ENCODE results near the gene TRAPPC3L.

DNA sequence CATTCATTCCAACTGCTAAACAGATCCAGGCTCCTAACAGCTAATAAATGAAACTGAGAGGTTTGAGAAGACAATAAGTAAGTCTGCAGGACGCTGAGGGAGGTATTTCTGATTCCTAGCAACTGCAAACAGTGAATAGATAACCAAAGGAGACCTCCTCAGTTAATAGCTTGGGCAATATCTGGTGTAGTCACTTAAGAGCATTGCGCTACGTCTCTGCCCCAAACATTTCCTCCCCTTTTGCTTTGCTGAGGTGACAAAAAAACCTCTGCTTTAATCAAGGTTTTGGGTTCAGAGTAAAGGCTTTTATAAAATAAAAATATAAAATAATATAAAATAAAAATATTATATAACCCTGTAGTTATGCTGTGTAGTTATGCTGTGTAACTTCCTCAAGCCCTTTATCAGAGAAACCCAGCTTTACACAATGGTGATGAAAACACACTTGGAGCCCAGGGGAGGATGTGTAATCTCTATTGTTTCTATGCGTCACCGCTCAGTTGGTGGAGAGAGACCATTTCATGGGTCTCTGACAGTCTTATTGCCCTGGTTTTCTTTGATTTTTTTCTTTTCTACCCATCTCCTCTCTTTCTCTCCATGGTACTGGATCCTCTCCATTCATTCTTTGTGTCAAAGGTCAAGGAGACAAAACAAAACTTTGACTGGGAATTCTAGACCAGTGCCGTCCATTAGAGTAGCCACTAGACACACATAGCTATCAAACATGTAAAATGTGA is 53.0 kb downstream of the TRAPPC3L start:
- TF ChIP-seq ESRRG (CRISPR knock-in tag; IDR thresholded peaks at IDR 0.05), result no peak
- TF ChIP-seq ZC3H10 (CRISPR knock-in tag; IDR thresholded peaks at IDR 0.05), result no peak
- TF ChIP-seq ZNF70 (CRISPR knock-in tag; IDR thresholded peaks at IDR 0.05), result no peak
- TF ChIP-seq, protein P1, sequence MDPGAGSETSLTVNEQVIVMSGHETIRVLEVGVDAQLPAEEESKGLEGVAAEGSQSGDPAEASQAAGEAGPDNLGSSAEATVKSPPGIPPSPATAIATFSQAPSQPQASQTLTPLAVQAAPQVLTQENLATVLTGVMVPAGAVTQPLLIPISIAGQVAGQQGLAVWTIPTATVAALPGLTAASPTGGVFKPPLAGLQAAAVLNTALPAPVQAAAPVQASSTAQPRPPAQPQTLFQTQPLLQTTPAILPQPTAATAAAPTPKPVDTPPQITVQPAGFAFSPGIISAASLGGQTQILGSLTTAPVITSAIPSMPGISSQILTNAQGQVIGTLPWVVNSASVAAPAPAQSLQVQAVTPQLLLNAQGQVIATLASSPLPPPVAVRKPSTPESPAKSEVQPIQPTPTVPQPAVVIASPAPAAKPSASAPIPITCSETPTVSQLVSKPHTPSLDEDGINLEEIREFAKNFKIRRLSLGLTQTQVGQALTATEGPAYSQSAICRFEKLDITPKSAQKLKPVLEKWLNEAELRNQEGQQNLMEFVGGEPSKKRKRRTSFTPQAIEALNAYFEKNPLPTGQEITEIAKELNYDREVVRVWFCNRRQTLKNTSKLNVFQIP (CRISPR knock-in tag; IDR thresholded peaks at IDR 0.05; ENCODE audit: borderline replicate concordance, low read depth), result no peak
- TF ChIP-seq GLIS3 (CRISPR knock-in tag; IDR thresholded peaks at IDR 0.05), result no peak
- TF ChIP-seq OSR1 (CRISPR knock-in tag; IDR thresholded peaks at IDR 0.05), result no peak
- no peak for TF ChIP-seq RARB (CRISPR knock-in tag; IDR thresholded peaks at IDR 0.05)
- no peak for TF ChIP-seq ARNTL (CRISPR knock-in tag; IDR thresholded peaks at IDR 0.05; ENCODE audit: borderline replicate concordance, low read depth)
- TF ChIP-seq PPARA (CRISPR knock-in tag; IDR thresholded peaks at IDR 0.05; ENCODE audit: borderline replicate concordance), result no peak
- no peak for TF ChIP-seq BACH2 (CRISPR knock-in tag; IDR thresholded peaks at IDR 0.05; ENCODE audit: borderline replicate concordance)
- TF ChIP-seq SNAI2 (CRISPR knock-in tag; IDR thresholded peaks at IDR 0.05), result no peak
